Measurements from ENCODE around the gene WDR49.

WDR49 gene

DNA sequence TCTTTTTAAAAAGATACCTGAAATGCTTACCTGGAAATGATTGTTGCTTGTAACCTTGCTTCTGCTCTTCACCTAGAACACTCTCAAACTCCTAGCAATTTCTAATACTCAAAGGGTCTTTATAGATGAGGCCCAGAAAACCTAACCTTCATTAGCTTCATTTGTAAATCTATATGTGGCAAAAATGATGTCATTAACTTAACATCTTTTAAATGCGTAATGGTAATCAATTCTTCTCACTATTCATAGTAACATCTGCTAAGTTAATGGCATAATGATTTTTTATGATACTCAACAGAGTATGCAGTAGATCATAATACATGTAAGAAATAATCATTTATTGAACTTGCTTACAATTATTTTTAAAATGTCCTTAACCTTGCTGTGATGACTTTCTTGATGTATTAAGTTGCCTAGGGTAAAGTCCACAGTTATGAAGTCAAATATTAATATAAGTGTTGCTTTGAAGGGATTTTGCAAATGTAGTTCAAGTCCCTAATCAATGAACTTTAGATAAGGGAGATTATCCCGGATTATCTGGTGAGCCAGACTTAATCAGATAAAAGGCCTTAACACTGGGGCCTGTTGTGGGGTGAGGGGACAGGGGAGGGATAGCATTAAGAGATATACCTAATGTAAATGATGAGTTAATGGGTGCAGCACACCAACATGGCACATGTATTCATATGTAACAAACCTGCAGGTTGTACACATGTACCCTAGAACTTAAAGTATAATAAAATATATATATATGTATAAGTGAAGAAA lies 169.8 kb downstream of the WDR49 start:
- H3K4me3 ChIP-seq (ENCODE audit: low read length) = no peak overlapping the region
- DNase-seq (ENCODE audit: low read depth) = no peak
- TF ChIP-seq, protein P1, sequence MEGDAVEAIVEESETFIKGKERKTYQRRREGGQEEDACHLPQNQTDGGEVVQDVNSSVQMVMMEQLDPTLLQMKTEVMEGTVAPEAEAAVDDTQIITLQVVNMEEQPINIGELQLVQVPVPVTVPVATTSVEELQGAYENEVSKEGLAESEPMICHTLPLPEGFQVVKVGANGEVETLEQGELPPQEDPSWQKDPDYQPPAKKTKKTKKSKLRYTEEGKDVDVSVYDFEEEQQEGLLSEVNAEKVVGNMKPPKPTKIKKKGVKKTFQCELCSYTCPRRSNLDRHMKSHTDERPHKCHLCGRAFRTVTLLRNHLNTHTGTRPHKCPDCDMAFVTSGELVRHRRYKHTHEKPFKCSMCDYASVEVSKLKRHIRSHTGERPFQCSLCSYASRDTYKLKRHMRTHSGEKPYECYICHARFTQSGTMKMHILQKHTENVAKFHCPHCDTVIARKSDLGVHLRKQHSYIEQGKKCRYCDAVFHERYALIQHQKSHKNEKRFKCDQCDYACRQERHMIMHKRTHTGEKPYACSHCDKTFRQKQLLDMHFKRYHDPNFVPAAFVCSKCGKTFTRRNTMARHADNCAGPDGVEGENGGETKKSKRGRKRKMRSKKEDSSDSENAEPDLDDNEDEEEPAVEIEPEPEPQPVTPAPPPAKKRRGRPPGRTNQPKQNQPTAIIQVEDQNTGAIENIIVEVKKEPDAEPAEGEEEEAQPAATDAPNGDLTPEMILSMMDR (IDR thresholded peaks at IDR 0.05; ENCODE audit: insufficient read depth, low read depth, low read length, missing control alignments) = no peak

- H3K4me3 ChIP-seq (ENCODE audit: low read length) = no peak overlapping the region
- TF ChIP-seq, protein P1 (IDR thresholded peaks at IDR 0.05; ENCODE audit: insufficient read depth, low read depth, low read length, missing control alignments) = no peak
- DNase-seq (ENCODE audit: low read depth) = no peak
Observed at GRCh38 chr3:167481164-167481563, 172.6 kb downstream of the WDR49 start.

- DNase-seq (ENCODE audit: low read depth) = peak; percentile 47
- H3K4me3 ChIP-seq (ENCODE audit: low read length) = no peak overlapping the region
- TF ChIP-seq, protein P1 (IDR thresholded peaks at IDR 0.05; ENCODE audit: insufficient read depth, low read depth, low read length, missing control alignments) = no peak
Observed at GRCh38 chr3:167480748-167481147, 173.0 kb downstream of the WDR49 start.

DNA sequence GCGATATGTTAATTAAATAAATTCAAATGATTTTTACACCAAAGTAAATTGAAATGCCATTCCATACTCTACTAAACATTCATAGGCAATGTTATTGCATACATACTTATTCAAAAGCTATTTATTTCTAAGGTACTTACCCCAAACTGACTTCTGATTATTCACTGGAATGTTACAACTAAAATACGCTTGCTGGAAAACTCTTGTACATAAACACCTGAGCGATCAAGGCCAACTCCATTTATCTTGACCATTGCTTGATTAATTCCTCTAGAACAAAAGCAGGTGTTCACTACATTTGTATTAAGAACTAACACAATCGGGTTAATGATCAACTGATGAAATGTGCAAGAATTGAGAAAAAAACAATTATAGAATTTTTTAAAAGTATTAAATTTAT lies 179.9 kb downstream of the WDR49 start, which contains the start of gene SERPINI2:
SERPINI2 (minus strand) TSS at position 180 of the 400 bp plus-strand sequence. CDS start 2,208 bp downstream, outside the sequence.
- DNase-seq (ENCODE audit: low read depth) = no peak
- TF ChIP-seq, protein P1 (IDR thresholded peaks at IDR 0.05; ENCODE audit: insufficient read depth, low read depth, low read length, missing control alignments) = no peak
- H3K4me3 ChIP-seq (ENCODE audit: low read length) = no peak within 1 kb of the TSS

GRCh38 chr3:167469381-167469780 lies 184.4 kb downstream of the WDR49 start:
- TF ChIP-seq, protein P1 (IDR thresholded peaks at IDR 0.05; ENCODE audit: insufficient read depth, low read depth, low read length, missing control alignments) = no peak
- H3K4me3 ChIP-seq (ENCODE audit: low read length) = no peak overlapping the region
- no peak for DNase-seq (ENCODE audit: low read depth)

DNA sequence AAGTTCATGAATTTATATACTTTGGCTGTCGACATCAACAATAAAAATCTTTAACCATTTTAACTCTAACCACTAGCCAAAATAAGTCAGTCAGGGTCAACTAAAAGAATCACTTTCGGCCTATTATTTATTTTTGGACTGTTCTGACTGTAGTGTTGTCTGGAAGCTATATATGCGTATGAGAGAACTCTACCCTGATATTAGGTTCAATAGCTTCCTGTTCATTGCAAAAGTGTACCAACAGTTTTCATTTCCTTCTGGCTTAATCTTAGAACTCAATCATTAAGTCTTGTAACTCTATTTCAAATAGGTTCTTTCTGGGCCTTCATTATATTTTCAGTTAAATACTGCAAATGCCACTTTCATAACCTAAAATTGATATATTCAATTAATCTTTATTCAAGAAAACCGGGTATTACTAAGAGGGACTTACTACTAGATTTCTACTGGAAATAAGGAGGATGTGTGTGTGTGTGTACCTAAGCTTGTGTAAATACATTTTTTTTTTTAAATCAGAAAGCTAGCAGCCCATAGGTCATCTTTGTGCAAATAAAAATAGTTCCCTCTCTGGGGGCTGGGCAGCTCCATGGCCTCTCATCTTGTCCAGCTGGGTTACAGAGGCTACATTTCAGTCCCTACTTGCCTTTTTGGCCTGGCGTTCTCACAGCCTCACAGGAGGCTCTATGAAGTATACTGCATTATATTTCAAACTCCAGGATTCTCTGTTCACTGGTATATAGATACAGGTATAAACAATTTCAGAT lies 185.7 kb downstream of the WDR49 start:
- H3K4me3 ChIP-seq (ENCODE audit: low read length) = no peak overlapping the region
- TF ChIP-seq, protein P1 (IDR thresholded peaks at IDR 0.05; ENCODE audit: insufficient read depth, low read depth, low read length, missing control alignments) = no peak
- DNase-seq (ENCODE audit: low read depth) = no peak

All from epithelial cell of esophagus (primary cell).